Measurements from ENCODE around the gene RB1.
"Not testable (repeated sequence)": the region's sequence is repeated elsewhere in the genome, so short reads cannot be mapped to it uniquely, and the experiment has no call there.

Gene RB1

GRCh38 chr13:48404952-48405351 is 101.4 kb downstream of the RB1 start:
- in situ Hi-C loops (cut with MboI; ENCODE audit: low sequenced_read_pairs): no loop called here

- in situ Hi-C loops (cut with MboI; ENCODE audit: low sequenced_read_pairs): no loop called here
These were observed 102.3 kb downstream of the RB1 start for GRCh38 chr13:48405875-48406274.

DNA sequence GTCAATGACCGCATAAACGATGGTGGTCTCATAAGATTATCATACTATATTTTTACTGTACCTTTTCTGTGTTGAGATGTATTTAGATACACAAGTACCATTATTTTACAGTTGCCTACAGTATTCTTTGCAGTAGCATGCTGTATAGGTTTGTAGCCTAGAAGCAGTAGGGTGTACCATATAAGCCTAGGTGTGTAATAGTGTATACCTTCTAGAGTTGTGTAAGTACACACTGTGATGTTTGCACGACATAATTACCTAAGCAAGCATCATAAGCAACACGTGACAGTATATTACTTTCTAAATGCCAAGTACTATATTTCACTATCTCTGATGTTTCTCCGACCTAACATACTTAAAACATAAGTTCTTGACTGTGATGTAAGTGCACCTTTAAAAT is 106.6 kb downstream of the RB1 start:
- in situ Hi-C loops (cut with MboI; ENCODE audit: low sequenced_read_pairs): no loop called here

GRCh38 chr13:48411147-48411794 is 107.7 kb downstream of the RB1 start:
- in situ Hi-C loops (cut with MboI; ENCODE audit: low sequenced_read_pairs): no loop called here

DNA sequence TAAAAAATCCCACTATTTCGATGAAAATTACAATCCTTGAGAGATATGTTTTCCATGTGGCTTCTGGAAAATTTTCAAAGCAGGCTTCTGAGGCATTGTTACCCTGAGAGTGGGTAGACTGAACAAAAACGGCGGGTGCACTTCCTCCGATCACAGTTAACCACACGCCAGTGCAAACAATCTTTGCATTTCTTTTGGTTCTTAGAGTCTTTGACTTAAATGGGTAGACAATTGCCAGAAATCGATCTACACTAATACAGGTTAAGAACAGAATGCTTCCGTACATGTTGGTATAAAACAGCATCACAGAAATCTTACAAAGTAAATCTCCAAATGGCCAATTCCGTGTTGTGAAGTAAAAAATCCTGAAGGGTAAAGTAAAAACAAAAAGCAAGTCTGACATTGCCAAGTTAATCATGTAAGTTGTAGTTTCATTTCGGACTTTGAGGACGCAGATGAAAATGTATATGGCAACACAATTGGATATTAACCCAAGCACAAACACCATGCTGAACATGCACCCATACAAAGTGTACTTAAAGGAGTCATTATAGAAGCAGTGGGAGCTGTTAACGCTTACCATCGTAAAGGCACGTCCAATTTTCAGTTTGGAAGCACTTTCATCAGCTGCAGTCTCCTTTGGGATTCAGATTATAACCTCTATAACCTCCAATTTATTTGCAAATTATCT is 108.4 kb downstream of the RB1 start:
- in situ Hi-C loops (cut with MboI; ENCODE audit: low sequenced_read_pairs): no loop called here

- in situ Hi-C loops (cut with MboI; ENCODE audit: low sequenced_read_pairs): no loop called here
These were observed 109.4 kb downstream of the RB1 start, which contains the start of gene LPAR6 for GRCh38 chr13:48412881-48413351. LPAR6 (minus strand) TSS chr13:48413113; CDS start chr13:48412423, 690 bp downstream.

DNA sequence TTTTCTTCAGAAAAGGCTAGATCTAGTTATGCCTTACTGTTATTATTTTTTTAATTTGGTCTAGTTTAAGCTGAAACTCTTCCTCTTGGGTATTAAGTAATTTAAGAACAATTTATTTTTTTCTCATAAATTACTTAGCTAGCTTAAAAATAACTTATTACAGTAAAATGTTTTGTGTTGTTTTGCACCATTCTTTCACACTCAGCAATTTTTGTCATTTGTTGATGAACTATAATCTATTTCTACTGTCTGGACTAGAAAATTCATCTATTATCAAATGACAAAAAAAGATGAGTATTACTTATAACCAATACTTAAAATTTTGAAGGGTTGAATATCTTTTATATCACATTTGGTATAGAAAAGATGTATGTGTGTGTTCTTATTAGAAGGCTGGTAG is 111.0 kb downstream of the RB1 start:
- in situ Hi-C loops (cut with MboI; ENCODE audit: low sequenced_read_pairs): no loop called here

DNA sequence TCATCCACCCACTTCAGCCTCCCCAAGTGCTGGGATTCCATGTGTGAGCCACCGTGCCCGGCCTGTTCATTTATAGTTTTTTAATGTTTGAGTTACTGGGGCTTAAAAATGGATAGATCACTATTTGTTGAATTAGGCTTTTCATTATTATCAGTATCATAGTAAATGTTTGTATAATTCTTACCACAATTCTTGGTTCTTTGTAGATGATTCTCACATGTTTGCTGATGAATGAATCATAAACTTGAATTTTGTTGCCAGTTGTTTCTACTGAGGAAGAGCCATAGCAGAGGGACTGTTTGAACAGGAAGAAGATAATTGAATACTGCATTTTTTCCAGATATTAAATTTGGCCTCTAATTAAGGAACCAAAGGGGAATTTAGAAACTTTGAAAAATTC is 112.0 kb downstream of the RB1 start:
- in situ Hi-C loops (cut with MboI; ENCODE audit: low sequenced_read_pairs): no loop called here

DNA sequence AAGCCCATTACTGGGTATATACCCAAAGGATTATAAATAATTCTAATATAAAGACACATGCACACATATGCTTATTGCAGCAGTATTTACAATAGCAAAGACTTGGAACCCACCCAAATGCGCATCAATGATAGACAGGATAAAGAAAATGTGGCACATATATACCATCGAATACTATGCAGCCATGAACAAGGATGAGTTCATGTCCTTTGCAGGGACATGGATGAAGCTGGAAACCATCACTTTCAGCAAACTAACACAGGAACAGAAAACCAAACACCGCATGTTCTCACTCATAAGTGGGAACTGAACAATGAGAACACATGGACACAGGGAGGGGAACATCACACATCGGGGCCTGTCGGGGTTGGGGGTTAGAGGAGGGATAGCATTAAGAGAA is 118.5 kb downstream of the RB1 start:
- in situ Hi-C loops (cut with MboI; ENCODE audit: low sequenced_read_pairs): not testable (repeated sequence)

DNA sequence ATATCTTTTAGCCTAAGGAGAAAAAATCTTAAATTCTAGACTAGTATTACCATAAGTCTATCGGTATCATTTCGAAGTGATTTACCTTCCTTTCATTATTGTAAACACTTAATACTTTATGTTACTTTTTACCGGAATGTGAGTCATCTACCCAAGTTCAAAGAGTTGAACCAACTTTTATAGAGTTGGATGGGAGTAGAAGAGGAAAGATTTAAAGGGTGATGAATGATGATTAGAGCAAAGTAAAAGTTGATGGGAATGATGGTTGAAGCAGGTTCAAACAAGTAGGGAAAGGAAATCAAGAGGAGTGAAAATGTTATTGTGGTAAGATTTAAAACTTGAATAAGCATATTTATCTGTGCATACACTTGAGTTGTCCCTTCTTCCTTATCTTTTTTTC is 120.7 kb downstream of the RB1 start:
- in situ Hi-C loops (cut with MboI; ENCODE audit: low sequenced_read_pairs): no loop called here

DNA sequence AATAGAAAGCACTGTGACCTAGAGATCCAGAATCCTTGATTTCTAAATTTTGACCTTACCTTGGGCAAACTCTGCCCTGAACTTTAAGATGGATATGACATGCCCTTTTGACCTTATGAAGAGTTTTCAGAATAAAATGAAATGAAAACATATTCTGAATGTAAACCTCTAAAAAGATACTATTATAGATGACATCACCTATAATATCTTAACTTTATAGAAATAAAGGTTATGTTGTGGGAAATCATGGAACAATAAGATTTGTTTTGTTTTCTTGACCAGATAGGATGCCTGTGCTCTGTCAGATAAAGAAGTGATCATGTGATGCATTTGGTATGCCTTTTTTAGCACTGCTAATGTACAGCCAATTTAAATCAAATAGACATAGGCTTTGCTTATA is 122.5 kb downstream of the RB1 start:
- in situ Hi-C loops (cut with MboI; ENCODE audit: low sequenced_read_pairs): no loop called here

- in situ Hi-C loops (cut with MboI; ENCODE audit: low sequenced_read_pairs): not testable (repeated sequence)
These were observed 123.3 kb downstream of the RB1 start for GRCh38 chr13:48426755-48427298.

DNA sequence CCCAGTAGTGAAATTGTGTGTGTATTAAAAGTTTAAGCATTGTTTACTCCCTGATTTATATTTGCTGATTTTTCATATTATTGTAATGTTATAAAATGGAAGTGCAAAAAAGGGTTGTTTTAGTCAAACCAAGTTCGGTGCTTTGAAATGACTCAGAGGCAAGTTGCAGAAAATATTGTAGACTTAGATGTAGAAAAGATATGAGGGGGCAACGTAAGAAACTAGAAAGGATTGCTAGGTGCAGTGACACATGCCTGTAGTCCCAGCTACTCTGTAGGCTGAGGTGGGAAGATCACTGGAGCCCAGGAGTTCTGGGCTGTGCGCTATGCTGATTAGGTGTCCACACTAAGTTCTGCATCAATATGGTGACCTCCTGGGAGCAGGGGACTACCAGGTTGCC is 125.5 kb downstream of the RB1 start:
- in situ Hi-C loops (cut with MboI; ENCODE audit: low sequenced_read_pairs): no loop called here

- in situ Hi-C loops (cut with MboI; ENCODE audit: low sequenced_read_pairs): no loop called here
These were observed 126.3 kb downstream of the RB1 start for GRCh38 chr13:48429886-48430285.

- in situ Hi-C loops (cut with MboI; ENCODE audit: low sequenced_read_pairs): no loop called here
These were observed 127.9 kb downstream of the RB1 start for GRCh38 chr13:48431431-48431830.

GRCh38 chr13:48431987-48432615 is 128.6 kb downstream of the RB1 start:
- in situ Hi-C loops (cut with MboI; ENCODE audit: low sequenced_read_pairs): no loop called here

- in situ Hi-C loops (cut with MboI; ENCODE audit: low sequenced_read_pairs): no loop called here
These were observed 130.6 kb downstream of the RB1 start for GRCh38 chr13:48434200-48434599.

- in situ Hi-C loops (cut with MboI; ENCODE audit: low sequenced_read_pairs): no loop called here
These were observed 133.2 kb downstream of the RB1 start for GRCh38 chr13:48436661-48437288.

DNA sequence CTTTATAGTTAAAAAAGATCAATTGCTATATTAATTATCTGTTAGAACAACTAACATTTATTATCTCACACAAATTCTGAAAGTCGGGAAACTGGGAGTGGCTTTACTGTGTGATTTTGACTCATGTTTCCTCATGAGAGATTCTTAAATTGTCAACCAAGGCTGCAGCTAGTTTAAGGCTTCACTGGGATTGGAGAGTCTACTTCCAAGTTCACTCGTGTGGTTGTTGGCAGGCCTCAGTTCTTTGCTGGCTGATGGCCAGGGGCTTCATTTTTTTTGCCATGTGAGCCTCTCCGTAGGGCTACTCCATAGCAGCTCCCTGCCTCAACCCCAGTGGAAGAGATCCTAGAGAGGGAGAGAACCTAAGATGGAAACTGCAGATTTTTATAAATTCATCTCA is 133.8 kb downstream of the RB1 start:
- in situ Hi-C loops (cut with MboI; ENCODE audit: low sequenced_read_pairs): no loop called here

DNA sequence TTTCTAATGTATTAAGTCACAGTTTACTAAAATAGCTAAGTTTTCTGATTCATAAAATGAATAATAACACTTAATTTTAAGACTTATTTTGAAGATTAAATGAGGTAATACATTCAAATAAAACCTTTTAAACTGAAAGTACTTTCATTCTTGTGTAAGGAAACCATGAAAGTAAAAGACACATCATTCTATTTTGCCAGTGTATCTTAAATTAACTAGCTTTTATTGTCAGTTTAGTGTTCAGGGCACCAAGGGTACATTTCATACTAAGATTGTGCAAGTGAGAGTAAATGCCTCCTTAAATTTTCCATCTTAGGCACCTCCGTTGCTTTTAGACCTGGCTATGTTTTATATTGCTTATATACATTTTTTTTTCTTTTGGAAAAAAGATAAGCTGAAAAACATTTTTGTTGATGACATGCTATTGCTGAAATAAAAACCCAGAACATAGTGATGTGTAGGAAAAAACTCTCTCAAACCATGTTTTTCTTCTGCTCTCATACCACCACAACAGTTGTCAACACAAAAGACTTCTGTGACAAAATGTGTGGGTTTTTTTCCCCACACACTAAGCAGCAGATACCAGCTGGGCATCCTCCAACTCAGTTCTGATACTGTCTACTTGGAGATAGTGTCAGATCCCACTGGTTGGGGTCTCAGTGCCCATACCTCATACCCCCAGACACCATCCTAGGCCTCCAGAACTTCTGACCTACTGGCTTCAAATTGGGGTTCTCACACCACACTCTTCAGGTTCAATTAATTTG is 140.1 kb downstream of the RB1 start:
- in situ Hi-C loops (cut with MboI; ENCODE audit: low sequenced_read_pairs): no loop called here

GRCh38 chr13:48446464-48446863 is 142.9 kb downstream of the RB1 start:
- in situ Hi-C loops (cut with MboI; ENCODE audit: low sequenced_read_pairs): no loop called here
